Stimulated activated CD8-positive, alpha-beta memory T cell treated with anti-CD3 and anti-CD28 coated beads, Interleukin-4, amount 100 ng/mL, for 24 hours (primary cell): Measurements from ENCODE around the gene IL18BP.

Experiments used
- DNase-seq: peaks from one replicate; pipeline ENCODE4 v3.0.0-alpha.2; 2020; ENCODE audit warnings: low read depth

Gene IL18BP

GRCh38 chr11:72012897-72013721 lies 14.4 kb downstream of the IL18BP start:
- no peak for DNase-seq

- no peak for DNase-seq
These were observed 15.3 kb downstream of the IL18BP start for GRCh38 chr11:72013765-72014711.

DNA sequence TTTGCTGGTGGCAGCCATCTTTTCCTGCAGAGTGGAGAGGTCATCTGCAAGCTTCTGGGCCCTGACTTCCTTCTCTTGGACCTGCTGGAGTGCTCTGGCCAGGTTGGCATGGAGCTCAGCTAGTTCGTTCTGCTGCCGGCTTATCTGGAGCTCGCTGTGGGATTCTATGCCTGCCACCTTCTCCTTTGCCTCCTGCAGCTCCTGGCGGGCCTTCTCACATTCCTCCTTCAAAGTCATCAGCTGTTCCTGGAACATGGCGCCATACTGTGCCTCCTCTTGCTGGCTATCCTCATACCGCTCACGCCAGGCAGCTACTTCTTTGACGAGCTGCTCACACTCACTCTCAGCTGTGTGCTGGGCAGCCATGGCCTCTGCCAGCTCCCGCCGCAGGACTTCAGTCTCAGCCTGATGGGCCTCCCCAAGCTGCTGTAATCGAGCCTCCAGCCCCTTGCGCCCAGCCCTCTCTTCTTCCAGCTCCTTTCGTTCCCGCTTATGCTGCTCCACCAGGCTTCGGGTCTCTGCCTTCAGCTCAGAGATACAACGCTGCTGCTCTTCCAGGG lies 16.1 kb downstream of the IL18BP start:
- DNase-seq = no peak

DNA sequence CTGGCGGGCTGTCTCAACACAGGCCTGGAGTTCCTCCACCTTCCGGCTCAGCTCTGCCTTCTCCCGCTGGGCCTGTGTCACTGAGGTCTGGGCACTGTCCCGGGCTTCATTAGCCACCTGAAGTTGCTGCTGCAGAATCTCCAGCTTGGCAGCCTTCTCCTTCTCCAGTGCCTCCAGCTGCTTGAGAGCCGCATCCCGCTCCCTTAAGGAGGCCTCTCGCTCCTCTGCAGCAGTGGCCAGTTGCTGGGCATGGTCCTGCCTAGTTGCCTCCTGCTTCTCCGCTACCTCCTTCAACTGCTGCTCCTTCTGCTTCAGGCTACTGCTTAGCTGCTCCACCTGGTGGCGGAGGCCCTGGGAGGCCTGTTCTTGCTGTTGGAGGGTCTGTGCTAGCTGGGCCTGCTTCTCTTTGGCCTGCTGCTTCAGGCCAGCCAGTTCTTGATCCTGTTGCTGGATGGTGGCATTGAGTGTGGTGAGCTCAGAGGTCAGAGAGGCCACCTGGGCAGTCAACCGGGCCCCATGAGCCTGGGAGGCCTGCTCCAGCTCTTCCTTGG lies 16.9 kb downstream of the IL18BP start:
- no peak for DNase-seq

DNA sequence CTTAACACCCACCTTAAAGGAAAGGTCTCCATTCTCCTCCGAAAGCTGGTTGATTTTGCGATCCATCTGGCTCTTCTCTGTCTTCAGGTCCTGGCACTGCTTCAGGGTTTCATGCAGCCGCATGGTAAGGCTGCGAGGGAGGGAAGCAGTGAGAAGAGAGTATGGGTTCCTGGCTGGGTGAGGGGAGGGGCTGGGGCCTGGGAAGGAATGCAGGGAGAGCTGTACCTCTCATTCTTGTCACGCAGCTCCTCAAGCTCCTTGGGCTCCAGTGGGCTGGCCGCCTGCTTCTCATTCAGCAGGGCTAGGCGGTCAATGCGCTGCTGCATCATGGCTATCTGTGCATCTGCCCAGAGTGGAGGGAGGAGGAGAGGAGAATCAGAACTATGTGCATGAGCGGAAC lies 19.5 kb downstream of the IL18BP start:
- no peak for DNase-seq

- DNase-seq = no peak
These were observed 24.6 kb downstream of the IL18BP start for GRCh38 chr11:72023335-72023734.

GRCh38 chr11:72024069-72024754 lies 25.5 kb downstream of the IL18BP start:
- no peak for DNase-seq

DNA sequence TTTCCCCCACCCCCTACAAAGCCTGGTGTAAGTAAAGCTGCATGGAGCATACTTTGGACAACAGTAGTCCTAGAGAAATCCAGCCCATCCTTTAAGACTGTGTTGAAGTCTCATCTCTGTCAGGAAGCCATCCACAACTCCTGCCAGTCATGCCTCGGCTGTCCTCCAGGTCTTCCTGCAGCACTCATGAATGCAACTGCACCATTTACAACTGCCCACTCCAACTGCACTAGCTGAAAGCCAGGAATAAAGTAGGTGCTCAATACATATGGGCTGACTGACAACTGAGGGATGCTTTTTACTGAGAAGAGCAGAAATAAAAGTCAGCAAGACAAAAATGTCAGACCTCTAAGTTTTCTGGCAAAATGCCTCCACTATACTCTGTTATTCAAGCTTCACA lies 27.4 kb downstream of the IL18BP start:
- no peak for DNase-seq

DNA sequence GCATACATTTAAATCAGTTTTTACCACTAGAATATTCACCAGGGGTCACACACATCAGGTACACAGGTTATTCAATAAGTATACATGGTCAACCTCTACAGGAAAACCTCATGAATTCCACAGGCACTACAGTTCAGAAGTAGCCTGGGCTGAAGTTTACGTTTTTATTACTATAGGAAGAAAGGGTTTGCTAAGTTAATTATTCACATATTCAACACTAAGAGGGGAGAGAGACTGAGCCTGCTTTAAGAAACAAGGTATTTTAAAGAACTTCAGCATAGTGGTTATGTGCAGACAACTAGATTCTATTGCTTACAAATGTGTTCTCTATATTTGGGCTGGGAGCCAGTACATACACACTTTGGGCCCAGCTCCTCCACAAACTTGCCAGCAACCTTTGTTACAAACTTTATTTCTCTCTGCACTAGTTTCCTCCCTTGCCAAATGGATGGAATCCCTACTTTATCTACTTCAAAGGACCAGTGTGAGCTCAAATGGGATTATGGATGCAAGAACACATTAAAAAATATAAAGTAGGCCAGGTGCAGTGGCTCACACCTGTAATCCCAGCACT lies 31.9 kb downstream of the IL18BP start:
- no peak for DNase-seq

DNA sequence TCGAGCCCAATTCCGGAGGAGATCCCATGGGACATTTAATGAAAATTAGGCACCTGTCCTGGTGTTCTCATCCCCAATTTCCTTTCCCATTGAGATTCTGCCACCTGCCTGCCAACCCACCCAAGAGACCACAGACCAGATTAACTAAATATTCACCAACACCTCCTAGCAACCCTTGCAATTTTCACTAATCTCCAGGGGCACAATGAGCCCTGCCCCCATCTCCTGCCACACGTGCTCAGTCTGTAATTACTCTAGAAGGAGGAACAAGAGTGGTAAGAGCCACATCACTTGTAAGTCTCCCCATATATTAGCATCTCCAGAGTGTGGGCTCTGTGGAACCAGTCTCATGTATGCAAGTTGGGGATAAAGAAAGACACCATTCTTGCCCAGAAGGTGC lies 38.0 kb downstream of the IL18BP start:
- DNase-seq = no peak

DNA sequence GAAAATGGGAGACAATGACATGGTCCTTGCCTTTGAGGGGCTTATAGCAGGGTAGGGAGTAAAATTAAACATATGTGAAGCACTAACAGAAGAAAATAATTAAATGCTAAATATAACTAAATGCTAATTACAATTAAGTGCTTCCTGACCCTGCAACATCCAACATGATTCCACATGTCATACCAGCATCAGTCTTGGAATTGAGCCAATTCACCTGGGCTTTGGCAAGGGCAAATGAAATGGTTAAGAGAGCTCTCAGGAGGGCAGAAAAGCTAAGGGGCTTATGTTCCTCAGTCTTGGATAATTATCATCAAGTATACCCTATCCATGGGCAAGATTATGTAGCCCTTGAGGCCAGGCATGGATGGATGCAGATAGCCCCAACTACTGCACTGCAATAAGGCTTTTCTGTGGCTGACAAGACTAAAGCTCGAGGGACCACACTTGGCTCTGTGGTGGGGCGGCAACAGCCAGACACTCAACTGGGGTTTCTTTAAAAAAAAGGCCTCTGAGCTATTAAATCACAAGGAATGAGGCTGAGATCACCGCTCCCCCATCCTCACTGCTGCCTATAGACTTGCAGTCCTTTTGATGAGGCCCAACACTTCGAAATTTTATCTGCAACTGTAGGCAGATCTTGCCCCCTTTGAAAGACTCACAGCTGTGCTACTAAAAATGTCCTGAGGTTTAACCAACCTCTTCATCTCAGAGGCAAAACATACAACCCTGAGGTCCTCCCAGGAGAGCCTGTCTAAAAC lies 39.0 kb downstream of the IL18BP start:
- no peak for DNase-seq

DNA sequence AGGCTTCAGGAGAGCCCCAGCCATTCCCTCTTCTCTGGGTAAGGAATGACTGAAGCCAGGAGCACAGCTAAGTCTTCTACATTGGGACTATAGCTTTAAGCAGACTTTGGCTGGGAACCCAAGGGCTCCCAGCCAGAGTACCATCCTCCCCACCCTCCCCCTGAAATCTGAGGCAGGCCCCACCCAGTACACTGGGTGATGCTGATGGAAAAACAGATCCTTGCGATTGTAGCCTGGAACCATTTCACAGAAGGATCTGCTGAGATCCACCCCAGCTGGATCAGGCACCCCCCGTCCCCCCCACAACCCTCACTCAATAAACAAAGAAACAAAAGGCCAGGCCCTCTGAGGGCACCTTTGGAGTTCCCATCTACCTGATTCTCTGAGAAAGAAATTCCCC lies 39.8 kb downstream of the IL18BP start:
- DNase-seq = no peak

- no peak for DNase-seq
These were observed 40.5 kb downstream of the IL18BP start for GRCh38 chr11:72039031-72039855.

DNA sequence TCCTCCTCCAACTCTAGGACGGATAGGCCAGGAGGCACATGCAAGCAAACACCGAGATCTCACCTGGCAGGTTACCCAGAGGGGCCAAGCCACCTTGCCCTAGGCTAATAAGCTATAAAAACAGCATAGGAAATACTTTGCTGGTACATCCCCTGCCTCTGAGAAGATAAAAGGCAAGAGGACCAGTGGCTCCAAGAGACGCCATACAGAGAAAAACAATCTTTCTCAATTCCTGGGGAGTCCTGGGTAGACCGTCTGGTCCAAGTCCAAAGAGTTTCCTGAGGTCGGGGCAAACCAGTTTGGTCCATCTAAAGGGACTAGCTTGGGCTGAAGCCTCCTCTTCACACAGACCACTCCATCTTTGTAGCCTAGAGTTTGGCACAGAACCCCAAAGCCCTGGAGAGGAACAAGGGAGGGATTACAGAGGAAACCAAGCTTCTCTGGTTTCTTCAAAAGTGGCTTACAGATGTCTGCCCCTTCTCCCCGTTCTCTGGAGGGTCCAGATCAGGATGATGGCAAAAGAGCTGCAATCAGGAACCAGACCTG lies 41.2 kb downstream of the IL18BP start:
- DNase-seq = no peak

- DNase-seq = peak; percentile 61
These were observed 42.0 kb downstream of the IL18BP start for GRCh38 chr11:72040491-72041363.

DNA sequence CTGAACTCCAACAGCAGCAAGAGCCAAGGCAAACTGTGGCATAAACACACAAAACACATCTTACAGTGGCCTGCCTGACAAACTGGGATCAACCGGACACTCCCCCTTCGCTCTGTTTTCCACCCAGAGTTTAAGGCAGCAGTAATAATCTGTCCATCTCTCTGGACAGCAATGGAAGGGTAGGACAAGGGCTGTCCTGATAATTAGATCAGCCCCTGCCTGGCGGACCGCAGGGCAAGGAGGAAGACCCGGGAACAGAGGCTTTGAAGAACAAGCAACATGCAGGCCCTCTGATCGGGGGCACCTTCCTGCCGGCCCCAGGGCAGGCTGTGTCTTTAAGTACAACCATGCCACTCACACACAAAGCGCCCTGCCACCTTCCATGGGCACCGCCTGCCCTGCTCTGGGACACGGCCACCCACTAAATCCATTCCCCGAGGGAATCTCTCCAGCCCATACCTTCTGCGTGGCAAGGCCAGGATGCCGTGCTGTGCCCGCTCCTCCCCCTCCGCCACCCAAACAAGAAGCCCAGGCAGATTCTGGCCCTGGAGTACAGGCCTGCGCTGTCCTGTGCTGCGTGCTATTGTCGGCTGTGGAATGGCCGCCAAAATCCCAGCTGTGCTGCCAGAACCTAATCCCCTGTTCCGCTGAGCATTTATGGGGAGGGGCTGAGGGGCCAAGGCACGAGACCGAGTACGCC lies 42.8 kb downstream of the IL18BP start:
- DNase-seq = no peak

DNA sequence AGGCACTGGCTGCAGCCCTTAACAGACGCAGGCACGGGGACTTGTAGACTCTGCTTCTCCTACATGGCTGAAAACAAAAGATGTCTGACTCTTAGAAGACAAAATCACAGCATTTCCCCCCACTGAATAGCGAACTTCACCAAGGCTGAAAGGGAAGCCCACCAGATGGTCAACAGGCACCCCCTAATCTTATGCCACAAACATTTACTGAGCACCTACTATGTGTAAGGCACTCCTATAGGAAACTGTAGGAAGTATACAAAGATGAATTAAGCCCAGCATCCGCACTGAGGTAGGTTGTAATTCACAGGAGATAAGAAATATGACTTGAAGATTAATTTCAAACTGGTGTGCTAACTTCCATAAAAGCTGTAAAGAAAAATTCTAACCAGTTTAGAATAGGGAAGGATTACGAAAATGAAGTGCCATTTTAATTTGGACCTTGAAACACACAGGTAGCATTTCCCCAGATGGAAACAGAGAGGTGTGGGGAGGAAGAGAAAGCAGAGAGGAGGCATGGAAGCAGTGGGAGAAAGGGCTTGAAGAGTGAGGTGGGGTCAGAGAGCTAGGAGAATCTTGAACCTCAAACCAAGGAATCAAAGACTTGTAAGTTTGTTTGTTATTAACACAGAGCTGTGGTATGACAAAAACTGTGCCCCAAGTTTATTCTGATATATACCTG lies 43.5 kb downstream of the IL18BP start:
- DNase-seq = no peak
